Activated CD4-positive, alpha-beta memory T cell treated with anti-CD3 and anti-CD28 coated beads, Interleukin-2, amount 10 ng/mL, durations not matched to agents 7 days and 5 days (primary cell): ENCODE results near the gene CYP26B1. TPM values are rescaled to one million over a fixed set of nuclear protein-coding genes. Genes with fewer than 3 reads are reported as not detected.

ENCODE experiments used
- CTCF ChIA-PET: fragments of 350-600 bp; sonication (Branson Sonifier 250); formaldehyde crosslinking; loops from one replicate; lab custom pipeline; 2021; ENCODE audit warnings: antibody characterized with exemption, inconsistent platforms; lab: Charles Lee
- POLR2A ChIA-PET: fragments of 350-600 bp; sonication (Branson Sonifier 250); formaldehyde crosslinking; loops from one replicate; lab custom pipeline; 2021; ENCODE audit warnings: antibody characterized with exemption; lab: Charles Lee
- DNase-seq: peaks from one replicate; pipeline ENCODE4 v3.0.0-alpha.2; 2020
- H3K27ac Mint-ChIP-seq: one replicate; pipeline ENCODE4 v1.8.0; 2021; ENCODE audit warnings: mild to moderate bottlenecking, mixed read lengths
- H3K27me3 Mint-ChIP-seq: one replicate; pipeline ENCODE4 v1.8.0; 2021; ENCODE audit warnings: mixed read lengths
- H3K36me3 Mint-ChIP-seq: one replicate; pipeline ENCODE4 v1.8.0; 2021; ENCODE audit warnings: low read depth, mixed read lengths
- H3K4me1 Mint-ChIP-seq: one replicate; pipeline ENCODE4 v1.8.0; 2021; ENCODE audit warnings: mixed read lengths
- H3K4me3 Mint-ChIP-seq: one replicate; pipeline ENCODE4 v1.8.0; 2021; ENCODE audit warnings: mild to moderate bottlenecking, mixed read lengths
- H3K9me3 Mint-ChIP-seq: one replicate; pipeline ENCODE4 v1.8.0; 2021; ENCODE audit warnings: mixed read lengths
- total RNA-seq, 2 experiments: library from RNA; stranded (reverse); gene quantifications; one replicate each; pipeline ENCODE4 v1.2.3, GENCODE V29; 2021

Gene CYP26B1
- total RNA-seq, 2 experiments from 2014 or later, result not detected

DNA sequence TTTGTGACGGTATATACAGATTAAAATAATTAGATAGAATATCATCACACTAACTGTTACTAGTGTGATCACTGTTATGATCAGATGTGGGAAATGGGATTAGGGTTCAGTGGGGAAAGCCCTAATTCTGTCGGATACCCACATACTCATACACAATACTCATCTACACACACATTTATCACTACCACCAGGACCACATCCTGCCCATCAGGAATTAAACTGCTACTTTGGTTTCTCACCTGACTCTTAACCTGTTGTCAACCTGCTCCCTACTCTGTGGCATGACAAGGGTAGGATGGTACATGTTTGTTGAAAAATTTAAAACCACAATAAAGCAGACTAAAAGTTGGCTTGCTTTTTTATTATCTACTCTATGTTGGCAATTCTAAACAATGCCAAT lies 24.8 kb upstream of the CYP26B1 start:
- H3K27ac Mint-ChIP-seq, result no peak overlapping the region
- no peaks in the 10 kb centered on the region for H3K4me1 Mint-ChIP-seq
- H3K36me3 Mint-ChIP-seq, result no peaks in the 10 kb centered on the region
- DNase-seq, result no peak
- CTCF ChIA-PET, result no interaction called here
- H3K9me3 Mint-ChIP-seq, result no peaks in the 10 kb centered on the region
- no peak overlapping the region for H3K4me3 Mint-ChIP-seq
- POLR2A ChIA-PET, result no interaction called here
- H3K27me3 Mint-ChIP-seq, result no peaks in the 10 kb centered on the region

DNA sequence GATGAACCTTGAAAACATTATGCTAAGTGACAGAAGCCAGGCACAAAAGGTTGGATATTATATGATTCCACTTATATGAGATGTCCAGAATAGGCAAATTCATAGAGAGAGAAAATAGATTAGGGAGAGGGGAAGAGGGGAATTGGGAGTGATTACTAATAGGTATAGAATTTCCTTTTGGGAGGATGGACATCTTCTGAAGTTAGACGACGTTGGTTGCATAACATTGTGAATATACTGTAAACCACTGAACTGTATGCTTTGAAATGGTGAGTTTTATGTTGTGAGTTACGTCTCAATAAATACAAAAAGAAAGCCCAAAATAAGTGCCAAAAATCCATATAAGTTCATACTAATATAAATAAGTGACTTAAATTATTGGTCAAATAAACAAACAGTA lies 18.6 kb upstream of the CYP26B1 start:
- H3K27ac Mint-ChIP-seq, result no peak overlapping the region
- H3K9me3 Mint-ChIP-seq, result no peaks in the 10 kb centered on the region
- no peaks in the 10 kb centered on the region for H3K36me3 Mint-ChIP-seq
- ChIA-PET CTCF (no interaction called here), POLR2A (no interaction called here)
- H3K4me3 Mint-ChIP-seq, result no peak overlapping the region
- H3K4me1 Mint-ChIP-seq, result no peaks in the 10 kb centered on the region
- peaks cover 2% of the 10 kb centered on the region for H3K27me3 Mint-ChIP-seq
- DNase-seq, result no peak

DNA sequence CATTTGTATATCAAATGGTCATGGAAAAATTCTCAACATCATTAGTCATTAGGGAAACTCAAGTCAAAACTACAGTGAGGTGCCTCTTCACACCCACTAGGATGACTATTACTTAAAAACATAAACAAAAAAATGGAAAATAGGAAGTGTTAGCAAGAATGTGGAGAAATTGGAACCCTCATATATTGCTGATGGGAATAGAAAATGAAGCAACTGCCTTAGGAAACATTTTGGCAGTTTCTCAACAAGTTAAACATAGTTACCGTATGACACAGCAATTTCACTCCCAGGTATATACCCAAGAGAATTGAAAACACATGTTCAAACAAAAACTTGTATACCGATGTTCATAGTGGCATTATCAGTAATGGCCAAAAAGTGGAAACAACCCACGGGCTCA lies 18.1 kb upstream of the CYP26B1 start:
- no peaks in the 10 kb centered on the region for H3K9me3 Mint-ChIP-seq
- CTCF ChIA-PET, result no interaction called here
- H3K4me3 Mint-ChIP-seq, result no peak overlapping the region
- POLR2A ChIA-PET, result no interaction called here
- no peak for DNase-seq
- no peaks in the 10 kb centered on the region for H3K4me1 Mint-ChIP-seq
- H3K27ac Mint-ChIP-seq, result no peak overlapping the region
- H3K27me3 Mint-ChIP-seq, result peaks cover 3% of the 10 kb centered on the region
- H3K36me3 Mint-ChIP-seq, result no peaks in the 10 kb centered on the region

GRCh38 chr2:72162574-72162973 lies 14.9 kb upstream of the CYP26B1 start:
- Mint-ChIP-seq H3K4me1 (no peaks in the 10 kb centered on the region), H3K4me3 (no peak overlapping the region), H3K36me3 (no peaks in the 10 kb centered on the region), H3K27me3 (peaks cover 6% of the 10 kb centered on the region), H3K9me3 (no peaks in the 10 kb centered on the region), H3K27ac (no peak overlapping the region)
- no peak for DNase-seq
- ChIA-PET CTCF (no interaction called here), POLR2A (no interaction called here)

GRCh38 chr2:72159211-72159993 lies 11.7 kb upstream of the CYP26B1 start:
- Mint-ChIP-seq H3K9me3 (no peaks in the 10 kb centered on the region), H3K27me3 (peaks cover 11% of the 10 kb centered on the region), H3K27ac (no peak overlapping the region), H3K4me1 (no peaks in the 10 kb centered on the region), H3K4me3 (no peak overlapping the region), H3K36me3 (no peaks in the 10 kb centered on the region)
- ChIA-PET CTCF (no interaction called here), POLR2A (no interaction called here)
- peak; percentile 10 for DNase-seq

DNA sequence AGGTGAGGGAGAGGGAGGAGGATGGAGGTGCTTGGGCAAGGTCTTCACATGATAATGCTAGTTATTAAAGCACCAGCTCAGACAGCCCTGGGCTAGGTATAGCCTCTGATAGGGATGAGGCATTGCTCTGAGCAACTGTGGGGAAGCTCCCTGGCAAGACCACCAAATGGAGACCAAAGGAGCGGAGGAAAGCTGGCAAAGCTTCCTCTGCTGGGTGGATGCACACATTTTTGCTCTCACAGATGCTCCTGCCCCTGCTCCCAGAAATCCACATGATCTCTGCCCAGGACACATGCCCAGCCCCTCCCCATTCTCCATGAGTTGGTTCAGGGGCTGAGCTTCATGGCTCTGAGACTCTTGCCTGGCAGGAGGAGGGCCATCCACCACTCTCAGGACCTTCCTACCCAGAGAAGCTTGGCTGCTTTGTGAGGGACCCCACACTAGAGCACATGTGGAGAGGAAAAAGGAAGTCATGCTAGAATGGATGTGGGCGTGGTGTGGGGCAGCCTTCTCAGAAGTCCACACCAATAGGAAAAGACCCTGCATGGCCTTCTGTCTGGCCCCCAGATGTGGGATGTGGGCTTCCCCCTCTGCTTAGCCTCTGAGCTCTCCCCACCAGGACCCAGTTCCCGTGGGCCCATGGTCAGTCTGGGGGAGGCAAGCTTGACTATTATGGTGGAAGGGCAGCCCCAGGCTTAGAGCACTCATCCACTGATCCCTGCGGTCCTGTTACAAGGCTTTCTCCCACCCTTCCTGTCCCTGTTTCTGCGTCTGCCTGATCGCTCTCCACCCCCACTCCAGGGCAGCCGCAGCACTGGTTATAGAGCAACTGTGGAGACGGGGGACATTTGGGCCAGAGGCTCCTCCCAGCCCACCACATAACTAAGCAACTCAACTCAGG lies 10.5 kb upstream of the CYP26B1 start:
- Mint-ChIP-seq H3K36me3 (no peaks in the 10 kb centered on the region), H3K4me1 (no peaks in the 10 kb centered on the region), H3K27ac (no peak overlapping the region), H3K4me3 (no peak overlapping the region), H3K27me3 (peaks cover 12% of the 10 kb centered on the region), H3K9me3 (no peaks in the 10 kb centered on the region)
- peak; percentile 6 for DNase-seq
- POLR2A ChIA-PET, result no interaction called here
- CTCF ChIA-PET, result no interaction called here

- DNase-seq, result no peak
- H3K4me1 Mint-ChIP-seq, result no peaks in the 10 kb centered on the region
- no peak overlapping the region for H3K4me3 Mint-ChIP-seq
- CTCF ChIA-PET, result no interaction called here
- H3K9me3 Mint-ChIP-seq, result no peaks in the 10 kb centered on the region
- H3K27me3 Mint-ChIP-seq, result peaks cover 14% of the 10 kb centered on the region
- H3K36me3 Mint-ChIP-seq, result no peaks in the 10 kb centered on the region
- POLR2A ChIA-PET, result no interaction called here
- no peak overlapping the region for H3K27ac Mint-ChIP-seq
These were observed 9.2 kb upstream of the CYP26B1 start for GRCh38 chr2:72156872-72157271.

GRCh38 chr2:72155737-72156136 lies 8.1 kb upstream of the CYP26B1 start:
- no peak for DNase-seq
- Mint-ChIP-seq H3K4me1 (no peaks in the 10 kb centered on the region), H3K36me3 (no peaks in the 10 kb centered on the region), H3K4me3 (no peak overlapping the region), H3K9me3 (no peaks in the 10 kb centered on the region), H3K27me3 (peaks cover 21% of the 10 kb centered on the region), H3K27ac (no peak overlapping the region)
- POLR2A ChIA-PET, result no interaction called here
- CTCF ChIA-PET, result no interaction called here

DNA sequence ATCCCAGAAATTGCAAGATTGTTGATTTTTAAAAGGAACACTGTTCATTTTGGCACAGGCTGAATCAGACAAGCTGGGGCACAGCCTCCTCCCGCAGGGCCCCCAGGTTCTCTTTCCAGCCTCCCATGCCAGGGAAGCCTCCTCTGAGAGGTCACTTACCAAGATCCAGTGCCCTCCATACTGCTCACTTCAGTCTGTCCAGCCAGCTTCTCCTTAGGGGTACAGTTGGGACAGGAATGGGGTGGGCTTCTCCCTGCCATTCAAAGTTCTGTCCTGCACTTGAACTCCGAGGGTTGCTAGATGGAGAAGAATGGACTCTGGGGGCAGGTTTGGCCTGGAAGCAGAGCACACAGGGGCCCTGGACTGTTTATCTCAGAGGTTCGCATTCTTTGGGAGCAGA lies 7.5 kb upstream of the CYP26B1 start:
- peaks cover 24% of the 10 kb centered on the region for H3K27me3 Mint-ChIP-seq
- POLR2A ChIA-PET, result no interaction called here
- DNase-seq, result no peak
- no peaks in the 10 kb centered on the region for H3K9me3 Mint-ChIP-seq
- no peak overlapping the region for H3K4me3 Mint-ChIP-seq
- CTCF ChIA-PET, result no interaction called here
- no peak overlapping the region for H3K27ac Mint-ChIP-seq
- H3K36me3 Mint-ChIP-seq, result no peaks in the 10 kb centered on the region
- peaks cover 2% of the 10 kb centered on the region for H3K4me1 Mint-ChIP-seq

DNA sequence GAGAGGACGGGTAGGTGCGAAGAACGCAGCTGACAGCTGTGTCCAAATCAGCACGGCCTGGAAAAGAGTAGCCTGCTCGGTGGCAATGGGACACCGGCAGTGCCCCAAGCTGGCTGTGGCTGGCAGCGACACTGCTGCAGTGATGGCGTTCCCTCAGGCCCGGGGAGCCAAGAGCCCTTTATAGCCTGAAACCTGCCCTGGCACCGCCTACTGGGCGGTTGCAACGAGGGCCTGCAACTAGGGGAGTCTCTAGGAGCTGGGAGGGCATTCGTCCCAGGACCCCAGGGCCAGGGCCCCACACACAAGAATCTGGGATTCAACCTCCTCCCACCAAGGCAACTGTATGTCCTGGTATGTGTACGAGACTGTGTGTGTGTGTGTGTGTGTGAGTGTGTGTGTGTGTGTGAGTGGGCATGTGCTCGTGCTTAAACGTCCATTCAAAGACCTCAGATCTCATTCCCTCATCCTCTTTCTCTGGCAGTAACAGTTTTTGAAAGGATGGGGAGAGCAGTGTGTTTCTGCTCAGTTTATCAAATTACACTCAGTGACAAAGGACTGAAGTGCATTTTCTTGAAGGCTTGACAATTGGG lies 6.8 kb upstream of the CYP26B1 start:
- H3K4me1 Mint-ChIP-seq, result peaks cover 9% of the 10 kb centered on the region
- peak; percentile 11 for DNase-seq

GRCh38 chr2:72153924-72154323 lies 6.3 kb upstream of the CYP26B1 start:
- peaks cover 36% of the 10 kb centered on the region for H3K27me3 Mint-ChIP-seq
- peak; percentile 5 for DNase-seq
- no peaks in the 10 kb centered on the region for H3K36me3 Mint-ChIP-seq
- no peaks in the 10 kb centered on the region for H3K9me3 Mint-ChIP-seq
- H3K4me1 Mint-ChIP-seq, result peaks cover 14% of the 10 kb centered on the region
- ChIA-PET CTCF (no interaction called here), POLR2A (no interaction called here)
- no peak overlapping the region for H3K27ac Mint-ChIP-seq
- no peak overlapping the region for H3K4me3 Mint-ChIP-seq

More for the DNA sequence above, 6.8 kb upstream of the CYP26B1 start:
- Mint-ChIP-seq H3K27me3 (peaks cover 30% of the 10 kb centered on the region), H3K36me3 (no peaks in the 10 kb centered on the region), H3K9me3 (no peaks in the 10 kb centered on the region), H3K27ac (no peak overlapping the region), H3K4me3 (no peak overlapping the region)
- POLR2A ChIA-PET, result no interaction called here
- CTCF ChIA-PET, result no interaction called here

- Mint-ChIP-seq H3K4me3 (no peak overlapping the region), H3K36me3 (no peaks in the 10 kb centered on the region), H3K9me3 (no peaks in the 10 kb centered on the region), H3K4me1 (peaks cover 17% of the 10 kb centered on the region), H3K27ac (no peak overlapping the region), H3K27me3 (peaks cover 39% of the 10 kb centered on the region)
- ChIA-PET CTCF (no interaction called here), POLR2A (no interaction called here)
- DNase-seq, result peak; percentile 8
These were observed 5.5 kb upstream of the CYP26B1 start for GRCh38 chr2:72153026-72153791.
